NCI-H774 (cell line): ENCODE measurements around the gene OXSR1.
"Not testable (repeated sequence)": the region's sequence is repeated elsewhere in the genome, so short reads cannot be mapped to it uniquely, and the experiment has no call there.

Experiments
- DNase-seq: peaks from one replicate; lab custom pipeline; 2025; lab: John Stamatoyannopoulos, UW

Gene OXSR1

GRCh38 chr3:38226273-38226672 is 60.9 kb downstream of the OXSR1 start:
- no peak for DNase-seq

GRCh38 chr3:38227989-38228388 is 62.7 kb downstream of the OXSR1 start:
- no peak for DNase-seq

GRCh38 chr3:38229036-38229435 is 63.7 kb downstream of the OXSR1 start:
- DNase-seq = no peak

- DNase-seq = no peak
Measured at GRCh38 chr3:38232701-38233100, 67.4 kb downstream of the OXSR1 start.

GRCh38 chr3:38235466-38235865 is 70.1 kb downstream of the OXSR1 start:
- no peak for DNase-seq

GRCh38 chr3:38238416-38239008 is 73.2 kb downstream of the OXSR1 start:
- DNase-seq = no peak

GRCh38 chr3:38242812-38243211 is 77.5 kb downstream of the OXSR1 start:
- DNase-seq = not testable (repeated sequence)

- DNase-seq = no peak
Measured at GRCh38 chr3:38245930-38246329, 80.6 kb downstream of the OXSR1 start.

GRCh38 chr3:38247366-38248035 is 82.2 kb downstream of the OXSR1 start:
- DNase-seq = no peak

- no peak for DNase-seq
Measured at GRCh38 chr3:38250198-38250597, 84.9 kb downstream of the OXSR1 start.

GRCh38 chr3:38251197-38251596 is 85.9 kb downstream of the OXSR1 start:
- DNase-seq = no peak

- no peak for DNase-seq
Measured at GRCh38 chr3:38253704-38254103, 88.4 kb downstream of the OXSR1 start.

- DNase-seq = no peak
Measured at GRCh38 chr3:38254872-38255271, 89.5 kb downstream of the OXSR1 start.

- DNase-seq = no peak
Measured at GRCh38 chr3:38255627-38256026, 90.3 kb downstream of the OXSR1 start.

- DNase-seq = no peak
Measured at GRCh38 chr3:38257583-38257982, 92.2 kb downstream of the OXSR1 start.

GRCh38 chr3:38260474-38260873 is 95.1 kb downstream of the OXSR1 start:
- no peak for DNase-seq

- no peak for DNase-seq
Measured at GRCh38 chr3:38264353-38264771, 99.0 kb downstream of the OXSR1 start.

- no peak for DNase-seq
Measured at GRCh38 chr3:38264779-38265178, 99.4 kb downstream of the OXSR1 start.

- no peak for DNase-seq
Measured at GRCh38 chr3:38265604-38266307, 100.4 kb downstream of the OXSR1 start, which contains the start of gene SLC22A13. Gene SLC22A13 (plus strand): TSS chr3:38265812. CDS start chr3:38265861, 49 bp downstream.

GRCh38 chr3:38266810-38267209 is 101.5 kb downstream of the OXSR1 start:
- DNase-seq = no peak

GRCh38 chr3:38267662-38268061 is 102.3 kb downstream of the OXSR1 start:
- DNase-seq = no peak

- DNase-seq = no peak
Measured at GRCh38 chr3:38268087-38268486, 102.8 kb downstream of the OXSR1 start.

GRCh38 chr3:38268522-38268921 is 103.2 kb downstream of the OXSR1 start:
- no peak for DNase-seq
